Neural cell (in vitro differentiated cells): Measurements from ENCODE around the gene ARL13A. TPM values are rescaled to one million over a fixed set of nuclear protein-coding genes. Genes with fewer than 3 reads are reported as not detected.

Source experiments
- H2AFZ ChIP-seq: fragments of 200-600, 300-800 bp; sonication (generic), shearing (Covaris generic); 2 replicates; pipeline ENCODE4 v1.6.0; 2014; ENCODE audit warnings: low read depth, mild to moderate bottlenecking, antibody characterized with exemption, low read length, moderate library complexity
- H3F3A ChIP-seq: fragments of 200-600 bp; shearing (Covaris generic); 2 replicates; pipeline ENCODE4 v1.6.1; 2016; ENCODE audit warnings: mild to moderate bottlenecking, moderate library complexity, mixed read lengths, antibody characterized with exemption, low read length; ENCODE audit not compliant: insufficient read depth, poor library complexity, severe bottlenecking
- H3K27ac ChIP-seq: fragments of 200-600, 300-800 bp; sonication (generic), shearing (Covaris generic); 2 replicates; pipeline ENCODE4 v1.5.1; 2014; ENCODE audit warnings: mild to moderate bottlenecking, low read length, moderate library complexity
- H3K27me3 ChIP-seq: fragments of 300-800, 200-600 bp; sonication (generic), shearing (Covaris generic); 2 replicates; pipeline ENCODE4 v1.6.0; 2014; ENCODE audit warnings: mild to moderate bottlenecking, low read depth, low read length, moderate library complexity; ENCODE audit not compliant: insufficient read depth
- H3K36me3 ChIP-seq: fragments of 300-800, 200-600 bp; sonication (generic), shearing (Covaris generic); 2 replicates; pipeline ENCODE4 v1.5.1; 2014; ENCODE audit warnings: mild to moderate bottlenecking, antibody characterized with exemption, low read length, moderate library complexity; ENCODE audit not compliant: insufficient read depth
- H3K4me2 ChIP-seq: fragments of 300-800, 200-600 bp; sonication (generic), shearing (Covaris generic); 2 replicates; pipeline ENCODE4 v1.6.0; 2014; ENCODE audit warnings: mild to moderate bottlenecking, low read length
- H3K4me3 ChIP-seq: fragments of 300-800, 200-600 bp; sonication (generic), shearing (Covaris generic); 2 replicates; pipeline ENCODE4 v1.5.1; 2014; ENCODE audit warnings: mild to moderate bottlenecking, low read length, moderate library complexity
- H3K79me2 ChIP-seq: fragments of 200-600 bp; shearing (Covaris generic); replicated peaks from 2 replicates; pipeline ENCODE4 v1.6.0; 2014; ENCODE audit warnings: mild to moderate bottlenecking, low read length, moderate library complexity; ENCODE audit not compliant: insufficient read depth
- H3K9ac ChIP-seq: fragments of 300-800, 200-600 bp; sonication (generic), shearing (Covaris generic); 2 replicates; pipeline ENCODE4 v1.6.1; 2016; ENCODE audit warnings: mild to moderate bottlenecking, low read length, mixed read lengths
- H3K9me2 ChIP-seq: fragments of 200-600 bp; shearing (Covaris generic); 2 replicates; pipeline ENCODE4 v1.6.1; 2016; ENCODE audit warnings: mild to moderate bottlenecking, low read length, mixed read lengths; ENCODE audit not compliant: insufficient read depth
- H3K9me3 ChIP-seq: fragments of 200-600, 300-800 bp; sonication (generic), shearing (Covaris generic); 2 replicates; pipeline ENCODE4 v1.6.1; 2016; ENCODE audit warnings: mild to moderate bottlenecking, mixed run types, low read length, moderate library complexity, mixed read lengths
- H4K20me1 ChIP-seq: fragments of 200-600 bp; shearing (Covaris generic); 2 replicates; pipeline ENCODE4 v1.6.1; 2016; ENCODE audit warnings: mild to moderate bottlenecking, mixed run types; ENCODE audit not compliant: insufficient read depth
- EP300 ChIP-seq: fragments of 450-650 bp; conservative IDR thresholded peaks from 2 replicates; pipeline ENCODE4 v1.6.1; 2014; ENCODE audit warnings: antibody characterized with exemption, mild to moderate bottlenecking, moderate library complexity; ENCODE audit not compliant: poor library complexity, severe bottlenecking
- EZH2 ChIP-seq: fragments of 200-600, 300-800 bp; shearing (Covaris generic), sonication (generic); IDR thresholded peaks from 2 replicates; pipeline ENCODE4 v1.6.1; 2014; ENCODE audit warnings: antibody characterized with exemption, low read length, borderline replicate concordance, mild to moderate bottlenecking; ENCODE audit not compliant: insufficient read depth, poor library complexity, severe bottlenecking
- MXI1 ChIP-seq: fragments of 450-650 bp; conservative IDR thresholded peaks from 2 replicates; pipeline ENCODE4 v1.6.1; 2014; ENCODE audit warnings: antibody characterized with exemption, mild to moderate bottlenecking; ENCODE audit not compliant: poor library complexity, severe bottlenecking
- POLR2AphosphoS5 ChIP-seq: IDR thresholded peaks from 2 replicates; pipeline ENCODE4 v1.6.1; 2012
- RAD21 ChIP-seq: fragments of 450-650 bp; conservative IDR thresholded peaks from 2 replicates; pipeline ENCODE4 v1.6.1; 2014; ENCODE audit warnings: antibody characterized with exemption, mild to moderate bottlenecking, moderate library complexity
- SMC3 ChIP-seq: fragments of 450-650 bp; conservative IDR thresholded peaks from 2 replicates; pipeline ENCODE4 v1.6.1; 2014; ENCODE audit warnings: antibody characterized with exemption, mild to moderate bottlenecking, moderate library complexity; ENCODE audit not compliant: poor library complexity
- TAF1 ChIP-seq: IDR thresholded peaks from 2 replicates; pipeline ENCODE4 v1.6.1; 2012; ENCODE audit warnings: low read depth
- polyA plus RNA-seq: library from polyadenylated mRNA; depleted of rRNA; stranded (reverse); fragments of >200 nt; gene quantifications from 2 replicates; pipeline ENCODE4 v1.2.3, GENCODE V29; 2014
- TF ChIP-seq, protein P1 (sequence below): fragments of 450-650 bp; IDR thresholded peaks from 2 replicates; pipeline ENCODE4 v1.5.1; 2014; ENCODE audit warnings: antibody characterized with exemption, mild to moderate bottlenecking, moderate library complexity; ENCODE audit not compliant: poor library complexity, severe bottlenecking
- TF ChIP-seq, protein P2 (sequence below): IDR thresholded peaks from 2 replicates; pipeline ENCODE4 v1.6.1; 2012; ENCODE audit warnings: borderline replicate concordance

Gene ARL13A
- polyA plus RNA-seq, 1 donor from 2014 or later, result not detected

- Histone ChIP-seq H3K4me3 (no peak overlapping the region), H3K79me2 (no peaks in the 10 kb centered on the region), H3K9me3 (no peaks in the 10 kb centered on the region), H3K9ac (no peak overlapping the region), H3K4me2 (no peak overlapping the region), H3K27ac (no peak overlapping the region), H3K9me2 (no peaks in the 10 kb centered on the region), H3K27me3 (no peaks in the 10 kb centered on the region), H3F3A (no peaks in the 10 kb centered on the region), H2AFZ (no peak overlapping the region), H4K20me1 (no peaks in the 10 kb centered on the region), H3K36me3 (no peaks in the 10 kb centered on the region)
- TF ChIP-seq MXI1 (no peak), SMC3 (no peak), POLR2AphosphoS5 (no peak), TAF1 (no peak), RAD21 (no peak), EP300 (no peak), EZH2 (no peak)
- TF ChIP-seq, protein P1, sequence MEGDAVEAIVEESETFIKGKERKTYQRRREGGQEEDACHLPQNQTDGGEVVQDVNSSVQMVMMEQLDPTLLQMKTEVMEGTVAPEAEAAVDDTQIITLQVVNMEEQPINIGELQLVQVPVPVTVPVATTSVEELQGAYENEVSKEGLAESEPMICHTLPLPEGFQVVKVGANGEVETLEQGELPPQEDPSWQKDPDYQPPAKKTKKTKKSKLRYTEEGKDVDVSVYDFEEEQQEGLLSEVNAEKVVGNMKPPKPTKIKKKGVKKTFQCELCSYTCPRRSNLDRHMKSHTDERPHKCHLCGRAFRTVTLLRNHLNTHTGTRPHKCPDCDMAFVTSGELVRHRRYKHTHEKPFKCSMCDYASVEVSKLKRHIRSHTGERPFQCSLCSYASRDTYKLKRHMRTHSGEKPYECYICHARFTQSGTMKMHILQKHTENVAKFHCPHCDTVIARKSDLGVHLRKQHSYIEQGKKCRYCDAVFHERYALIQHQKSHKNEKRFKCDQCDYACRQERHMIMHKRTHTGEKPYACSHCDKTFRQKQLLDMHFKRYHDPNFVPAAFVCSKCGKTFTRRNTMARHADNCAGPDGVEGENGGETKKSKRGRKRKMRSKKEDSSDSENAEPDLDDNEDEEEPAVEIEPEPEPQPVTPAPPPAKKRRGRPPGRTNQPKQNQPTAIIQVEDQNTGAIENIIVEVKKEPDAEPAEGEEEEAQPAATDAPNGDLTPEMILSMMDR, result no peak
- TF ChIP-seq, protein P2, sequence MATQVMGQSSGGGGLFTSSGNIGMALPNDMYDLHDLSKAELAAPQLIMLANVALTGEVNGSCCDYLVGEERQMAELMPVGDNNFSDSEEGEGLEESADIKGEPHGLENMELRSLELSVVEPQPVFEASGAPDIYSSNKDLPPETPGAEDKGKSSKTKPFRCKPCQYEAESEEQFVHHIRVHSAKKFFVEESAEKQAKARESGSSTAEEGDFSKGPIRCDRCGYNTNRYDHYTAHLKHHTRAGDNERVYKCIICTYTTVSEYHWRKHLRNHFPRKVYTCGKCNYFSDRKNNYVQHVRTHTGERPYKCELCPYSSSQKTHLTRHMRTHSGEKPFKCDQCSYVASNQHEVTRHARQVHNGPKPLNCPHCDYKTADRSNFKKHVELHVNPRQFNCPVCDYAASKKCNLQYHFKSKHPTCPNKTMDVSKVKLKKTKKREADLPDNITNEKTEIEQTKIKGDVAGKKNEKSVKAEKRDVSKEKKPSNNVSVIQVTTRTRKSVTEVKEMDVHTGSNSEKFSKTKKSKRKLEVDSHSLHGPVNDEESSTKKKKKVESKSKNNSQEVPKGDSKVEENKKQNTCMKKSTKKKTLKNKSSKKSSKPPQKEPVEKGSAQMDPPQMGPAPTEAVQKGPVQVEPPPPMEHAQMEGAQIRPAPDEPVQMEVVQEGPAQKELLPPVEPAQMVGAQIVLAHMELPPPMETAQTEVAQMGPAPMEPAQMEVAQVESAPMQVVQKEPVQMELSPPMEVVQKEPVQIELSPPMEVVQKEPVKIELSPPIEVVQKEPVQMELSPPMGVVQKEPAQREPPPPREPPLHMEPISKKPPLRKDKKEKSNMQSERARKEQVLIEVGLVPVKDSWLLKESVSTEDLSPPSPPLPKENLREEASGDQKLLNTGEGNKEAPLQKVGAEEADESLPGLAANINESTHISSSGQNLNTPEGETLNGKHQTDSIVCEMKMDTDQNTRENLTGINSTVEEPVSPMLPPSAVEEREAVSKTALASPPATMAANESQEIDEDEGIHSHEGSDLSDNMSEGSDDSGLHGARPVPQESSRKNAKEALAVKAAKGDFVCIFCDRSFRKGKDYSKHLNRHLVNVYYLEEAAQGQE, result no peak
Measured at GRCh38 chrX:100984818-100985217, 15.3 kb downstream of the ARL13A start.

GRCh38 chrX:100990139-100990538, 20.6 kb downstream of the ARL13A start:
- Histone ChIP-seq H2AFZ (no peak overlapping the region), H3K36me3 (no peaks in the 10 kb centered on the region), H3F3A (no peaks in the 10 kb centered on the region), H3K4me3 (no peak overlapping the region), H3K27me3 (no peaks in the 10 kb centered on the region), H3K9ac (no peak overlapping the region), H3K9me2 (no peaks in the 10 kb centered on the region), H3K4me2 (no peak overlapping the region), H3K9me3 (no peaks in the 10 kb centered on the region), H3K27ac (no peak overlapping the region), H3K79me2 (no peaks in the 10 kb centered on the region), H4K20me1 (no peaks in the 10 kb centered on the region)
- TF ChIP-seq MXI1 (no peak), SMC3 (no peak), TAF1 (no peak), RAD21 (no peak), POLR2AphosphoS5 (no peak), EP300 (no peak), EZH2 (no peak)
- TF ChIP-seq, protein P2, result no peak
- TF ChIP-seq, protein P1, result no peak
